Cerebellar nuclear complex (tissue), 1 donor: ENCODE data around the gene MIDN.
A peak's percentile ranks its signal among the peaks of the same experiment; 100 is the strongest.
"Not testable (repeated sequence)": the region's sequence is repeated elsewhere in the genome, so short reads cannot be mapped to it uniquely, and the experiment has no call there.

ENCODE experiments used
- DNase-seq, 2 experiments: peaks; one replicate each; lab custom pipeline; 2025; lab: John Stamatoyannopoulos, UW

The MIDN gene

DNA sequence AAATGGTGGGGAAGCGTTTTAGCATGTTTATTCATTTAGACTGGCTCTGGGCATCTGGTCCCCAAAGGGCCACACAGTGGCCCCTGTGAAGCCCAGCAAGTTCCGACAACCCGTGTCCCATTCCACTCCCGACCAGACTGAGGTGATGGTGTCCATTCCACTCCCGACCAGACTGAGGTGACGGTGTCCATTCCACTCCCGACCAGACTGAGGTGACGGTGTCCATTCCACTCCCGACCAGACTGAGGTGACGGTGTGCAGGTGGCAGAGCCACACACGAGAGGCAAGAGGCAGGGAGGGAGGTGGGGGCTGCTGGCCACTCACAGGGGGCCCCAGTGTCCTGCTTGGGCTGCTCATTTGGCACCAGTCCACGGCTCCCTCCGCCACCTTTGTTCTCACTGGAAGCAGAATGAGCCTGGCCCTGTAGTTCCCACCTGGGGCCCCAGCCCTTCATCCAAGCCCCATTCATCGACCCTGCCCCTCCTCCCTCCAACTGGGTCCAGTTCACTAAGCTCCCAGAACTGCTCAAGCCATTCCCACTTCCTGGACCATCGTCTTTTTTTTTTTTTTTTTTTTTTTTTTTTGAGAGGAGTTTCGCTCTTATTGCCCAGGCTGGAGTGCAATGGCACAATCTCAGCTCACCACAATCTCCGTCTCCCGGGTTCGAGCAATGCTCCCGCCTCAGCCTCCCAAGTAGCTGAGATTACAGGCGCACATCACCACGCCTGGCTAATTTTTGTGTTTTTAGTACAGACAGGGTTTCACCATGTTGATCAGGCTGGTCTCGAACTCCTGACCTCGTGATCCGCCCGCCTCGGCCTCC lies 1.9 kb upstream of the MIDN start:
- DNase-seq, result not testable (repeated sequence)

DNA sequence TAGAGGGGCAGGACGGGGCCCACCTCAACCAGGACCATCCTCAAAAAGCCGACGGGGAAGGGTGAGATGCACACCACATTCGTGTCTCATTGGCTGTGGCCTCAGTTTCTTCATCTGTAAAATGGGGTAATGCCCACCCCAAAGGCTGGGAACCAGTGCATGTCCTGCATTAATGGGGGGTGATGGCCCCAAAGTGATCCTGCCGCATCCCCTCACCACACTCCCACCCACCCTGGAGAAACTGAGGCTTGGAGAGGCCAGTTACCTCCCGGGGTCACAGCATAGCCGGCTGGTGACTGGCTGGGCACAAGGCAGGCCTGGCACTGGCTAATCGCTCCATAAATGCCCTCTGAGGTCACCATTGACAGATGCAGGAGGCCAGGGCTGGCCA lies 640 bp upstream of the MIDN start:
- no peak for DNase-seq

DNA sequence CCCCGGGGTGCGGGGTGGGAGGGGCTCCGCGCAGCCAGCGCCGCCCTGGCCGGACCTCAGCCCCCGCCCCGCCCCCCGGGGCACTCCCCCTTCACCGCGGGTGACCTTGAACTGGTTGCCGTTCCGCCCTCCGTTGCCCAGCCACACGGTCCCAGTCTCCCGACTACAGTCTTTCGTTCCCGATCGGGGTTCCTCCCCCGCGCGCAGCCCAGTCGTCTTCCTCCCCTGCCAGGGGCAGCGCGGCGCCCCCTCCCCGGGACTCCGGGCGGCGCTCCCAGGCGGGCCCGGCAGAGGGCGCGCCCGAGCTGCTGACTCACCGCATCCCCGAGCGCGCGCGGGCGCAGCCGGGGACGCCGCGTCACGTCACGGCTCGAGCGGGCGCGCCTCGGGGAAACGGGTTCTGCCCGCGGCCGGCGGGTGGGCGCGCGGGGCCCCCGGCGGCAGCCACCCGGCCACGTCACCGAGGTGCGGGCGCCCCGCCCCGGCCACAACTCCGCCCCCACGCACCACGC lies 459 bp downstream of the MIDN start:
- DNase-seq, result no peak

DNA sequence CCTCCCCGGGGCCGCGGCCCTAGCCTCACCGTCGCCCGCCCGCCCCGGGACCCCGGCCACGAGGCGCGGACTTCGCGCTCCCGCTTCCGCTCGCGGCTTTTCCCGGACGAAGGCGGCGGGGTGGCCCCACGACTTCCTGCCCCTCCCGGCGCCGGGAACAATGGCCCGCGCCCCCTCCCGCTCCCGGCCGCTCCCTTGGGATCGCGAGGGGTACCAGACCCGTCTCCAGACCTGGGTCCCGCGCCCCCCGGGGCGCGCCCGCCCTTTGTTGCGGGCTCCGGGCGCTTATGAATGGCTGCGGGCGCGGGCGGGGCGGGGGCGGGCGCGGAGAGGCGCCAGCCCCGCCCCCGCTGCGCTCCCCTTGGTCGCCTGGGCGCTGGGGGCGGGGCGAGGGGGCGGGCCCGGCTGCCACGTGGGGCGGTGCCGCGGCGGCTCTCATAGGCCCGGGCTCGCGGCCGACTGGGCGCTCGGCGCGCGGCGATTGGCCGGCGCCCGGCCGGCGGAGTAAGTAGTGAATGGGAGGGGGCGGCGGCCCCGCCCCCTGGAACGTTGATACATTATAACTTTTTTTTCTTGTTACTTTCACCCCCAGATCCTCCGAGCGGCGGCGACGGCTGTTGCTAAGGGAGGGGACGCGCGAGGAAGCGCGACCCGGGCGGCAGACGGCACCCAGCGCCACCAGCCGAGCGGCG lies 1.1 kb downstream of the MIDN start:
- DNase-seq, result peak in 1 of 2 experiments; percentile 64

DNA sequence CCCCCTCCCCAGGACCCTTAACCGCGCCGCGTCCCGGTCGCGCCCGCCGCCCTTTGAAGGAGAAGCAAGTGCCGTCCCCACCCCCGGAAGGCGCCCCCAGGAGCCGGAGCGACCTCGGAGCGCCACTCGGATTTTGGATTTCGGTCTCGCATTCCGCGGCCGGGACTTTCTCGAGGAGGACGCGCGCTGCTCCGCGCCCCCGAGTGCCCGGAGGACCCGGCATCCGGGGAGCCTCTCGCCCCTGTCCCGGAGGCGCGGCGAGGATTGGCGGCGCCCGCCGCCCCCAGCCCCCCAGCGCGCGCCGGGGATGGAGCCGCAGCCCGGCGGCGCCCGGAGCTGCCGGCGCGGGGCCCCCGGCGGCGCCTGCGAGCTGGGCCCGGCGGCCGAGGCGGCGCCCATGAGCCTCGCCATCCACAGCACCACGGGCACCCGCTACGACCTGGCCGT lies 1.6 kb downstream of the MIDN start:
- no peak for DNase-seq

DNA sequence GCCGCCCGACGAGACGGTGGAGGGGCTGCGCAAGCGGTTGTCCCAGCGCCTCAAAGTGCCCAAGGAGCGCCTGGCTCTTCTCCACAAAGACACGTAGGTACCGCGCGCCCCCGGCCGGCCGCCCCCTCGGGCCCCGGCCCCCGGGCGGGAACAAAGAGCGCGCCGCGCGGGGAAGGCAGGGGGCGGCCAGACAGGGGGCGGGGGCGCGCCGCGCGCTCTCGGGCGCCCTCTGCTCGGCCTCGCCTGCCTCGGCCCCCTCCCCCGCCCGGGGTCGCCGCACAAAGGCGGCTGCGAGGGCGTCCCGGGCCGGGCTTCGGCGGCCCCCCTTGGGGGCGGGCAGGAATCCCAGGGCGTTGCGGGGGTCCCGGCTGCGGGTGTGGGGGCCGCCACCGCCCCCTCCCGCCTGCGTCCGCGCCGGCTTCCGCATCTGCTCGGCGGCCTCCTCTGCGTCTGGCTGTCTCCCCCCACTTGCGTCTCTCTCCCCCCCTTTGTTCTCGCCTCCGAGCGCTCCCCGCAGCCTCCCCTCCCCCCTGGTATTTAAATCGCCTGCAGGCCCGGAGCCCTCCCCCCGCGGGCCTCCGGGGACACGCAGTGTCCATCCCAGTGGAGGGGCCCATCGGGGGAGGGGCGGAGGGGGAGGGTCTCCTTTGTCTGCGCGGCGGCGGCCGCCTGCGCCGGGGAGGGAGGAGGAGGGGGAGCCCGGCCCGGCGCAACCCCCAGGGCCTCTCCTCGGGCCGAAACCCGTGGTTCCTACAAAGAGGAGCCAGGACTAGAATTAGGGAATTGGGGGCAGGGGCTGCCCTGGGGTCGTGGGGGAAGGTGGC lies 2.3 kb downstream of the MIDN start:
- DNase-seq, result no peak

DNA sequence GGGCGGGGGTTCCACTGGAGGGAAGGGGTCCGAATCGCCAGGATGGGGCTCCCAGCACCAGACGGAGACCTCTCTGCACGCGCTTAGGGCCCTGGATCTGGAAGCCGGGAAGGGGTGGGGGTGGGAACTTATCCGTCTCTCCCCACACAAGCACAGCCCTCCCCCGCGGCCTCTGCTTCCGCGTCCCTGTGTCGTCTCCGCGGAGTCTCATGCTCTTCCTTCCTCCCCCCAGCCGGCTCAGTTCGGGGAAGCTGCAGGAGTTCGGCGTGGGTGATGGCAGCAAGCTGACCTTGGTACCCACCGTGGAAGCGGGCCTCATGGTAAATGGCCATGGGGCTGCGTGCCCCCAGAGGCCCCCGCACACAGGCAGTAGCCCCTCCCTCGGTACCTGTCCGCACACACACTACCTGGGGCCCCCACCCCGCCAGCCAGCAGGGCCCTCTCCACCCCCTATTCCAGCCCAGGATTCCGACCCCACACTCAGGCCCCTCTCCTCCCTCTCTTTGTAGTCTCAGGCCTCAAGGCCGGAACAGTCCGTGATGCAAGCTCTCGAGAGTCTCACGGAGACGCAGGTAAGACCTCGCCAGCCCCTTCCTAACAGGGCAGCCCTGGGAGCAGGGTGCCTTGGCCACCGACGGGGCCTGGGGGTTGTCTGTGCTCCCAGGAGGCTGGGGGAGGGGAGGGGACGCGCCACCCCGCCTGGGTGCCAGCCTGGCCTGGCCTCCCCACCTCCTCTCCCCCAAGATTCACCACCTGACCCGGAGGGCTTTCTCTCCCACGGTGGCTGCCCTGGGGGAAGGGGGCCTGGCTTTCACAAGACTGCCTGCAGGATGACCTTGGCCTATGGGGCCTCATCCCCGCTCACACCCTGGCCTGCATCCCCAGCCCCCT lies 3.2 kb downstream of the MIDN start:
- no peak for DNase-seq

DNA sequence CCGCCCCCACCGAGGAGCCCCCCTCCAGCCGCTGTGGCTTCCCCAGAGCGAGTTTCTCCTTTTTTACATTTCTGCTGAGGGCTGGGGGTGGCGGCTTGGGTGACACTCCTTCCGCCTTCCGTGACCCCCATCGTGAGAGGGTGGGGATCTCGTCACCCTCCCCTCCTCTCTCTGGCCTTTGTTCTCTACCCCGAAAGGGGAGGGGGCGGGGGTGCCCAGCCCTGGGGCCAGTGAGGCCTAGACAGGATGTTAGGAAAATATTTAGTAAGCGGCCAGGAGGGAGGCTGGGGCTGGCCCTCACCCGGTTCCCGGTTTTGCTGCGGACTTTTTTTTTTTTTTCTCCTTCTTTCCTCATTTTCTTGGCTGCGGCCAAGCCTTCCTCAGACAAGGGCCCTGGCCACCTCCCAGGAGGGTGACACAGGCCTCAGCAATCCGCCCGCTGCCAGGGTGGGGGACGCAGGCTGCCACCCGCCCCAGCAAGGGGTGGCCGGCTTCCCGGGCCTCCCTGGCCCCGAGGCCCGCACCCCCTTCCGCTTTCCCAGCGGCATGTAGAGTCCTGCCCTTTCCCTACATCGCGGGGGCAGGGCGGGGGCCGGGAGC lies 3.9 kb downstream of the MIDN start:
- DNase-seq, result no peak

DNA sequence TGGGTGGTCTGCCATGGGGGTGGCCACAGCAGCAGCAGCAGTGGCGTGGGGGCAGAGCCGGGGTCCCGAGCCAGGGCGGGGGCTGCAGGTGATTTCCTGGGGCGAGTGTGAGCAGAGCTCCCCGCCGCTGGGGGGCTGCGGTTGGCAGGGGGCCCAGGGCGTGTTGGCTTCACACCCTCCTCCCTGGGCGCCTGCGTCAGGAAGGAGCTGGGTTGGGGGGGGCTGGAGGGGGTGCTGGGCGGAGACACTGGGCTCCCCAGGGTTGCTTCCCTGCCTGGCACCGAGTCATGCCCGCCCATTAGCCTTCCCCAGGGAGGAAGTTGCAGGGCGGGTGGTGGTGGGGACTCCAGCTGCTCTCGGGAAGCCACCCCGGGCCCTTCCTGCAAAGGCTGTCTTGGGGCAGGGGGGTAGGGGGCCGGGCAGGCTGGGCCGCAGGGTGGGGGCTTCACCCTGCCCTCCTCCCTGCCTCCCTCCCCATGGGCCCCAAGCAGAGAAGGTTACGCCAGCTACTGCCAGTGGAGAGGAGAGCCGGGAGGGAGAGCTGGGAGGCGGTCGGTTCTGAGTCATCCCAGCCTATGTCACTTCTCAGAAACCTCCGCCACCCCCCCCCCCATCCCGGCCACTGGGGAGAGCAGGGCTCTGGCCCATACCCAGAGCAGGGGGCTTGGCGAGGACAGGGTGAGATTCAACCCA lies 4.6 kb downstream of the MIDN start:
- no peak for DNase-seq

DNA sequence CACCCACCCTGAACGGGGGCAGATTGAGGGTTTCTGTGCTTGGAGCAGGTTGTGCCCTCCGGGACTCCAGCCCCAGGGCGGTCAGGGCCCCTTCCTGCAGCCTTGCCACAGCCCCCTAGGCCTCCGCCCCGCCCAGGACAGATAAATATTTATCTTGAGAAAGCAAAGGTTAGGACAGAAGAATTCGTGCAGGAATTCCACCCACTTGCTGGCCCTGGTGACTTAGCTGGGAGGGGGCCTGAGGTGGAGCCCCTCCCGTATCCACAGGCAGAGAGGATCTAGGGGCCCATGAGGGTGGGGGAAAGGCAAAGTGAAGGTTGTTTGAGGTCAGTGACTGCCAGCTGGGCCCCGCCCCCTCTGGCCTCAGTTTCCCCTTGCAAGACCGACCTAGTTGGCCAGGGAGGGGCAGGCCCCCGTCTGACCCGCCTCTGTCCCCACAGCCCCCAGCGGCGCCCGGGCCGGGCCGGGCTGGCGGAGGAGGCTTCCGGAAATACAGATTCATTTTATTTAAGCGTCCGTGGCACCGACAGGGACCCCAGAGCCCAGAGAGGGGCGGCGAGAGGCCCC lies 5.2 kb downstream of the MIDN start:
- no peak for DNase-seq

DNA sequence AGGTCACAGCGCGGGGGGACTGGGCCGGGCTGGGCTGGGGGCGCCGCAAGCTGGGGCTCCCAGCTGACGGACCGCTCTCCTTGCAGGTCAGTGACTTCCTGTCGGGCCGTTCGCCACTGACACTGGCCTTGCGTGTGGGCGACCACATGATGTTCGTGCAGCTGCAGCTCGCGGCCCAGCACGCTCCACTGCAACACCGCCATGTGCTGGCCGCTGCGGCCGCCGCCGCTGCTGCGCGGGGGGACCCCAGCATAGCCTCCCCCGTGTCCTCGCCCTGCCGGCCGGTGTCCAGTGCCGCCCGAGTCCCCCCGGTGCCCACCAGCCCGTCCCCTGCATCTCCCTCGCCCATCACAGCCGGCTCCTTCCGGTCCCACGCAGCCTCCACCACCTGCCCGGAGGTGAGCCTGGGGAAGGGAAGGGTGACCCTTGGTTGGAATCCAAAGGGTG lies 5.7 kb downstream of the MIDN start:
- DNase-seq, result no peak

DNA sequence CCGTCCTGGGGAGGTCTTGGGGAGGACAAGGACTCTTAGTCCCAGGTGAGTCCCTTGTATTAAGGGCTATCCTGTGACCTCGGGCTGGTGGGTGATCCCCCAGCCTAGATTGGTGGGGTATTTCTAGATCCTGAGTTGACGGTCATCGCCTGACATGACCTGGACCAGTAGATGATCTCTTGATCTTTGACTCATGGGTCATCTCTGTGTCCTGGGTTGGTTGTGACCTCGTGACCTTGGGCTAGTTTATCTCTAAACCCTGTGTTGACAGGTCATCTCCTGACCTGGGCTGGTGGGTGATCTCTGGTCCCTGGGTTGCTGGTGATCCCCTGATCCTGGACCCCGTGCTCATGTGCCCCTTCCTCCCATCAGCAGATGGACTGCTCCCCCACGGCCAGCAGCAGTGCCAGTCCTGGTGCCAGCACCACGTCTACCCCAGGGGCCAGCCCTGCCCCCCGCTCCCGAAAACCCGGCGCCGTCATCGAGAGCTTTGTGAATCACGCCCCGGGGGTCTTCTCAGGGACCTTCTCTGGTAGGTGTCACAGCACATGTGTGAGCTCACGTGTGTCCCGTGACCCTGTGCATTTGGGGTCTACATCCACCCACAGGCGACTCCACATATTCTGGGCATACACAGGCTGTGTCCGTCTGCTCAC lies 6.3 kb downstream of the MIDN start:
- no peak for DNase-seq

DNA sequence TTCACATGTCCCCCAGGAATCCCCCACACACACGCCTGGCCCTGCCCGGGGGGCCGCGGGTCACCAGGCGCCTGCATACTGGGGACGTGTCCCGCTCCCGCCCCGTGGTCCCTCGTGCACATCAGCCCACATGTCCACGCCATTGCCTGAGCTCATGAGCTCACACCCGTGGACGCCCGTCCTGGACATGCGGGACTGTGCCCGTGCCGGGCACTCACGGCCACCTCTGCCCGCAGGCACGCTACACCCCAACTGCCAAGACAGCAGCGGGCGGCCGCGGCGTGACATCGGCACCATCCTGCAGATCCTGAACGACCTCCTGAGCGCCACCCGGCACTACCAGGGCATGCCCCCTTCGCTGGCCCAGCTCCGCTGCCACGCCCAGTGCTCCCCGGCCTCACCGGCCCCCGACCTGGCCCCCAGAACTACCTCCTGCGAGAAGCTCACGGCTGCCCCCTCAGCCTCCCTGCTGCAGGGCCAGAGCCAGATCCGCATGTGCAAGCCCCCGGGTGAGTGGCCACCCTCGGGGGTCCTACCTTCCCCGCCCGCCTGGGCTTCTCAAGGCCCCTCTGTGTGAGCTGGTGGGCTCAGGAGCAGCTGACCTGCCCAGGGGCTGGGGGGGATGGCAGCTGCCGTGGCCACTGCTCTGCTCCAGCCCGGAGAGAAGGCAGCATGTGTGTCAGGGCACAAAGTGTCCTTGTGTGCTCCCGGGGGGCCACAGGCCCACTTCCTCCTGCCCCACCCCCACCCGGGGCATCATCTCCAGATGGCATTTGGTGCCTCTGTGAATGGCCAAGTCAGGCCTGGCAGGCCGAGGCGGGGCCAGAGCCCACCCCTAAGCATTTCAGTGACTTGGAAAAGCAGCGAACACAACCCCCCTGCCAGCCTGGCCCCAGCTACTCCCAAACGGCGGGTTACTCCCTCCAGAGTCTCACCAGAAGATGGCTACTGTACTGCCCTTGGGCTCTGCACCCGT lies 7.1 kb downstream of the MIDN start:
- no peak for DNase-seq

DNA sequence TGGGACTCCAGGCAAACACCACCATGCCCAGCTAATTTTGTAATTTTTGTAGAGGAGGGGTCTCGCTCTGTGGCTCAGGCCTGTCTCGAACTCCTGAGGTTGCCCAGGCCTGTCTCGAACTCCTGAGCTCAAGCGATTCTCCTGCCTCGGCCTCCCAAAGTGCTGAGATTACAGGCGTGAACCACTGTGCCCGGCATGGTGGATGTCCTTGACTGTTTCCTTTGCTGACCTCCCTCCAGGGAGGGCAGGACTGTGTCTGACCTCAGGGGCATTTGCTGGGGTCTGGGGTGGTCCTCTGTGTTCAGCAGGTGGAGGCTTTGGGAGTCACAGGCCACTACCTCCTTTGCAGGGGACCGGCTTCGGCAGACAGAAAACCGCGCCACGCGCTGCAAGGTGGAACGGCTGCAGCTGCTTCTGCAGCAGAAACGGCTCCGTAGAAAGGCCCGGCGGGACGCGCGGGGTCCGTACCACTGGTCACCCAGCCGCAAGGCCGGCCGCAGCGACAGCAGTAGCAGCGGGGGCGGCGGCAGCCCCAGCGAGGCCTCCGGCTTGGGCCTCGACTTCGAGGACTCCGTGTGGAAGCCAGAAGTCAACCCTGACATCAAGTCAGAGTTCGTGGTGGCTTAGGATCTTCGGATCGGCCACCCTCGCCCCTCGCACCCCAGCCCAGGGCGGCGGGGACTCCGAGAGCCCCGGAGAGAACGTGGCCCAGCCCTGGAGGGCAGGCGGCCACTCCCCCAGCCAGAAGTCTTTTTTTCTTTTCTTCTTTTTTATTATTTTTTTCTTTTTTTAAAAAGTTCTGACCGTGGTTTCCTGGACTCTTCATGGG lies 8.5 kb downstream of the MIDN start:
- DNase-seq, result no peak

DNA sequence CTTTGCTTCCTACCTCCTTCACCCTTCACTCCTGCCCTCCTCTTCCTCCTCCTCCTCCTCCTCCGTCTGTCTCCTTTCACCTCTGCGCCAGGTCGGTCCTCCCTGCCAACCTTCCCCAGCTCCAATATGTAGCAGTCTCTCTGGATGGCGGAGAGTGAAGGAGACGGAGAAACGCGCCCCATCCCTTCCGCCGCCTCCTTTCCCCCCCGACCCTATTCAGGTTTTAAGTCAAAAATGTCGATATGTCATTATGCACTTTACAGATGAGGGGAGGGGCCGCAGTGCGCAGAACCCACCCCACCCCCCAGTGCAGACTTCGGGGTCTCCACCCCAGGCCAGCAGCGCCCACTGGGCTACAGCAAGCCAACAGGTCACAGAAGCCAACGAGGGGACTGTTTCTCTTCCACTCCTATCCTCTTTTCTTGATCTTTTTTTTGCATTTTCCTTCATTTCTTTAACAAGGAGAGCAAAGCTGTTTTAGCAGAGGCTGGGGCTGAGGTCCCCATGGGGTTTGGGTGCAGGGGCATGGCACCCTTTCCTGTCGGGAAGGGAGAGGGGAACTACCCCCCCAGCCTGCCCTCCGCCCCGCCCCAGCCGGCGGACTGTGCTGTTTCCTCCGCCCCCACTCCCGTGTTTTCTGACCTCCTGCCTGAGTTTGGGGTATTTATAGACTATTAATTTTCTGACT lies 9.2 kb downstream of the MIDN start:
- DNase-seq, result no peak

DNA sequence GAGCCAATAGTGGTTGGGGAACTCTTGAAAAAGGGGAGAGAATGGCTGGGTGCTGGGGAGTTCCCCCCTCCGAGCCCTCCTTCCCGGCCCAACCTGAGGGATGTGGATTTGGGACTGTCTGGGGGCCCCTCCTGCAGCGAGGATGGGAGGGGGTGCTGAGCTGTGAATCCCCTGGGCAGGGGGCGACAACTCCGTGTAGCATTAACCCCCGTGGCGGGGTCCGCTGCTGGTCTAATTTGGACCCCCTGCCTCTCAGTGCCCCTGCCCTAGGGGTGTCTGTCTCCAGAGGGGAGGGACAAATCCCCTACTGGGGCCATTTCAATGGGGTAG lies 9.7 kb downstream of the MIDN start:
- no peak for DNase-seq

DNA sequence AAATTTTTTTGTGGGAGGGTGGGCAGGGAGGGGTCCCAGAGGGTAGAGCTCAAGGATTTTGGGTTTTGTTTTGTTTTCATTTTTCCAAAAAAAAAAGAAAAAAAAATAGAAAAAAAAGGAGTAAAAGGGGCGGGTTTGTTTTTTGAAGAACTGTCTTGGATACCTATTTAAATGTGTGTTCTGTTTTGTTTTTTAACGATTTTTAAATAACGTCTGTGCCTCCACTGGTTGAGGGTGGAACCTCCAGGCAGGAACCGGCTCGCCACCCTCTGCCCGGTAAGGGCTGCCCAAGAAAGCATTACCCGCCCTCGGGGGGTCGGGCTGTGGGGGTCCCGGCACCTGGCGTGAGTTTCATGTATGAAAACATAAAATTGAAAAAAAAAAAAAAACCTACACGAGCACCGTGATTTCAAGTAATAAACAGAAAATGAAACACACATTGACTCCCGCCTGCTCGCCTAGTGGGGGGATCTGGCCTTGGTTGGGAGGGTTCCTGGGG lies 10.4 kb downstream of the MIDN start:
- no peak for DNase-seq
